ENCODE measurements around the gene CTAG2. TPM values are rescaled to one million over a fixed set of nuclear protein-coding genes. Genes with fewer than 3 reads are reported as not detected.
"Not testable (repeated sequence)": the region's sequence is repeated elsewhere in the genome, so short reads cannot be mapped to it uniquely, and the experiment has no call there.

The CTAG2 gene
- total RNA-seq, 1 experiment from 2014 or later, result not detected

- no peak for DNase-seq (ENCODE audit: low spot score)
Observed at GRCh38 chrX:154648931-154649330, 4.4 kb downstream of the CTAG2 start.

- DNase-seq (ENCODE audit: low spot score), result not testable (repeated sequence)
Observed at GRCh38 chrX:154645745-154646378, 7.5 kb downstream of the CTAG2 start.

DNA sequence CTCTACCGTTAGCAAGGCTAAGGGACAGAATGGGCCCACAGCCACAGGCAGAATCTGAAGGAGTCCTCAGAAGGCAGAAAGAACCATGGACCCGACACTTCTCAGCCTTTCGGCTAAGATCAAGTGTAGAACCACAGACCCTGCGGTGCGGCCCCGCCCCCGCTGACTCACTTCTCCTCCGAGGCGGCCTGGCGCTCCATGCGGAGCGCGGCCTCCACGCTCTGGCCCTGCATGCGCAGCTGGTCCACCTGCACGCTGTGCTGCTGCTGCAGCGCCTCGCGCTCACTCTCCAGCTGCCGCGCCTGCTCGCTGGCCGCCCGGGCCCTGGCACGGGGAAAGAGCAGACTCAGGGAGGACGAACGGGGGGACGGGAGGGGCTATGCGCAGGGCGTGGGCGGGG lies 9.7 kb downstream of the CTAG2 start:
- not testable (repeated sequence) for DNase-seq (ENCODE audit: low spot score)

DNA sequence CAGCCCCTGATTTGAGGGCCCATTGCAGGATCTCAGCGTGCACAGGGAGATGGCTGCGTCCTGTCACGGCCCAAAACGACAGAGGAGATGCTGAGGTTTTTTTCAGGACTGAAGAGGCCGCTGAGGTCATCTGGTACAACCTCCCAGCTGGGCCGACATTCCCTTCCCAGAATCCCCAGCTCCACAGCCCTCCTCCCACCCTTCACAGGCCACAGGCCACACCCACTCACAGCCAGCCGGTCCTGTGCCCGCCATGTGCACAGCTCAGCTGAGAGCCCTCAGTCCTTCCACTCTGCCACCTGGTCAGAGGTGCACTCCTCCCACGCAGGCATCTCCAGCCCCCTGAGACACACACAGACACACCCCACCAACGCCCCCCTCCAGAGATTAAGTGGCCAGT lies 11.6 kb downstream of the CTAG2 start:
- not testable (repeated sequence) for DNase-seq (ENCODE audit: low spot score)

DNA sequence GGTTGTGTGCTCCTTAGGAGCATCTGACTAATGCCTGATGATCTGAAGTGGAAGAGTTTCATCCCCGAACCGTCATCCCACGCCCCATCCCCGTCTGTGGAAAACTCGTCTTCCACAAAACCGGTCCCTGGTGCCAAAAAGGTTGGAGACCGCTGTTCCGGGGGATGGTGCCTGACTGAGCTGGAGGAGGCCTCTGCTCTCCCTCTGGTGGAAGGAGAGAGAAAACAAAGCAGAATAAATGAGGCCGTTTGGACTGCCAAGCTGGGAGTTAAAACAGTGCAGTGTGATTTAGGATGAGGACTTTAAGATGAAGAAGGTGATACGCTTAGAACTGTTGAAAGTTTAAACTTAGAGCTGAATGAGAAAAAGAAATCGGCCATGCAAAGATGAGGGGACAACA lies 19.7 kb downstream of the CTAG2 start:
- DNase-seq (ENCODE audit: low spot score), result not testable (repeated sequence)

GRCh38 chrX:154630949-154631348 lies 22.4 kb downstream of the CTAG2 start:
- DNase-seq (ENCODE audit: low spot score), result not testable (repeated sequence)

GRCh38 chrX:154628960-154629359 lies 24.4 kb downstream of the CTAG2 start:
- not testable (repeated sequence) for DNase-seq (ENCODE audit: low spot score)

- not testable (repeated sequence) for DNase-seq (ENCODE audit: low spot score)
Observed at GRCh38 chrX:154620767-154621414, 32.5 kb downstream of the CTAG2 start.

DNA sequence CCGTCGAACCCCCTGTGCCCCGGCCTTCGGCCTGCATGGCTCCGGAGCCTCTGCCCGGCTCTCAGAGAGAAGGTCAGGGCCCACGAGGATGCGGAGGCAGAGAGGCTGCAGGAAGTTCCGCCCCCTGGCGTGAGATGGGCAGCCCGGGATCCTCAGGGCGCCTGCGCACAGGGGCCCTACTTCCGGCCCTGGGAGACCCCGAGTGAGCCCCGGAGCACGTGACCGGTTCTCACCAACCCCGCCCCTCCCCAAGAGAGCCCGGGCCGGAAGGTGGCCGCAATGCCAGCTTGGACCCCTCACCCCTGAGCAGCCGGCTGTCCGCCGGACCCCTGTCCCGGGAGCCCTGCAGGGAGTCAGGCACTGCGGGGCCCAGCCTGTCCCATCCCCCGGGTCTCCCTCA lies 34.2 kb downstream of the CTAG2 start, which contains the start of gene CTAG1B:
Gene CTAG1B (minus strand): TSS at position 101 of the 400 bp plus-strand sequence. CDS start 64 bp downstream, at position 37.
- not testable (repeated sequence) for DNase-seq (ENCODE audit: low spot score)

GRCh38 chrX:154613586-154613985 lies 39.8 kb downstream of the CTAG2 start:
- not testable (repeated sequence) for DNase-seq (ENCODE audit: low spot score)

- DNase-seq (ENCODE audit: low spot score), result not testable (repeated sequence)
Observed at GRCh38 chrX:154611146-154611545, 42.2 kb downstream of the CTAG2 start.

DNA sequence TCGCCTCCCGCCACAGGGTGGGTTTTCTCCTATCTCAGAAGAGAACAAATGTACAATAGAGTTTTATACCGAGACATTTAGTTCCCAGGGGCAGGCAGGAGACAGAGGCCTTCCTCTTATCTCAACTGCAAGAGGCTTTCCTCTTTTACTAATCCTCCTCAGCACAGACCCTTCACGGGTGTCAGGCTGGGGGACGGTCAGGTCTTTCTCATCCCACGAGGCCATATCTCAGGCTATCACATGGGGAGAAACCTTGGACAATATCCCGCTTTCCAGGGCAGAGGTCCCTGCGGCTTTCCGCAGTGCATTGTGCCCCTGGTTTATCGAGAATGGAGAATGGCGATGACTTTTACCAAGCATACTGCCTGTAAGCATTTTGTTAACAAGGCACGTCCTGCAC lies 44.6 kb downstream of the CTAG2 start:
- DNase-seq (ENCODE audit: low spot score), result not testable (repeated sequence)

DNA sequence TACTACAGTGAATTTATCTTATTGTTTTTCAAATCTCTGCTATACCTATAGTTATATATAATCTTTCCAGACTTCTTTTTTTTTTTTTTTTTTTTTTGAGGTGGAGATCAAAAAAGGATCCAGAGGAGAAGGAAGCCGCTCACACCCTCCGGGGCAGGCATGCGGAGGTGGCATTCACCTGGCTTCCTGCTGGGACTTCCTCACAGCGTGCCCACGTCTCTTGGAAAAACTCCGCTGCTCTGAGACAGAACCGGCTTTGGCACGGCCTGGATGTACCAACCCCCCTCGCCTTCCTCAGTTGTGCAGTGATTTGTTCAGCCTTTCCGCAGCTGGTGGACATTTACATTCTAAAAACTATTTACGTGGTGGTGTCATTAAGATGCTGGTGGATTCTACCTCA lies 45.4 kb downstream of the CTAG2 start:
- not testable (repeated sequence) for DNase-seq (ENCODE audit: low spot score)

DNA sequence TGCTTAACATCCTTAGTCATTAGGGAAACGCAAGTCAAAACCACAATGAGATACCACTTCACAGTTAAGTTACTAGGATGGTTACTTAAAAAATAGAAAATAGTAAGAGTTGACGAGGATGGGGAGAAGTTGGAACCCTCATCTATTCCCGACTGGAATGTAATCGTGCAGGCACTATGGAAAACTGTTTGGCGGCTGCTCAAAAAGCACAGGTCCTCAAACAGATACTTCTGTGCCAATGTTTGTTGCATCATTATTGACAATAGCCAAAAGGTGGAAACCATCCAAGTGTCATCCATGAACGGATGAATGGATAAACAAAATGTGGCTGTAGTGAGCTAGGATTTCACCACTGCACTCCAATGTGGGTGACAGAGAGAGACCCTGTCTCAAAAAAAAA lies 46.0 kb downstream of the CTAG2 start:
- DNase-seq (ENCODE audit: low spot score), result no peak

GRCh38 chrX:154605566-154605965 lies 47.8 kb downstream of the CTAG2 start:
- DNase-seq (ENCODE audit: low spot score), result no peak

DNA sequence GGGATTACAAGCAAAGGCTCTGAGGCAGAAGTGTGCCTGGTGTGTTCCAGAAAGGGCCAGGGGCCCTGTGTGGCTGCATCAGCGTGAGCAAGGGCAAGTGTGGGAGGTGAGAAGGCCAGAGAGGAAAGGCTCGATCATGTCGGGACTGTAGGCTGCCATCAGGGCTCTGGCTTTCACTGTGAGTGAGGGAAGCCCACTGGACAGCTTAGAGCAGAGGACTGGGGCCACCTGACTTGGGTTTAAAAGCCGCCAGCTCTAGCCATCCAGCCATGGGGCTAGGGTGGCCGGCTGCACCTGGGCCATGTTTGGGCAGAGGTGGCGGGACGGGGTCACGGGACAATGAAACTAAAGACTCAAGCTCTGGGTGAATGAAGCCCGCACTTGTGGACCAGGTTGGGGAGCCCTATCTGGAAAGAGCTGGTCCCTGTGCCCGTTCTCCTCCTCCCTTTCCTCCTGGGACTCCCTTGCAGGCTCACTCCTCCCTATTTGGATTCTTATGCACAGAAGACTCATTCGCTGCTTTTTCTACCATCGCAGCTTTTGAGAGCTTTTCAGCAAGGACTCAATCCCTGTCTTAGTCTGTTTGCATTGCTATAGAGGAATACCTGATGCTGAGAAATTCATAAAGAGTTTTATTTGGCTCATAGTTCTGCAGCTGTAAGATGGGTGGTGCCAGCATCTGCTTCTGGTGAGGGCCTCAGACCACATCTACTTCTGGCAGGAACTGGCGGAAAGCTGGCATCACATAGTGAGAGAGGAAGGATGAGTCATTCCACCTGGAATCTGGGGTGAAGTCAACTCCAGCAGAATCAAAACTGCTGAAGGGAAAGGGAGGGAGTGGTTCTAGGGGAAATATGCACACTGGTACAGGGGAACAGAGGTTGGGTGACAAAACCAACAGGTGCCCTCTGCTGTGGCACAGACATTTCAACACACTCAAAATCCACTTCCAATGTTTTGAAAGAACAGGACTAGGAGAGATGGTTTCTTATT lies 49.6 kb downstream of the CTAG2 start:
- DNase-seq (ENCODE audit: low spot score), result peak; percentile 96

GRCh38 chrX:154602766-154603437 lies 50.5 kb downstream of the CTAG2 start:
- no peak for DNase-seq (ENCODE audit: low spot score)

DNA sequence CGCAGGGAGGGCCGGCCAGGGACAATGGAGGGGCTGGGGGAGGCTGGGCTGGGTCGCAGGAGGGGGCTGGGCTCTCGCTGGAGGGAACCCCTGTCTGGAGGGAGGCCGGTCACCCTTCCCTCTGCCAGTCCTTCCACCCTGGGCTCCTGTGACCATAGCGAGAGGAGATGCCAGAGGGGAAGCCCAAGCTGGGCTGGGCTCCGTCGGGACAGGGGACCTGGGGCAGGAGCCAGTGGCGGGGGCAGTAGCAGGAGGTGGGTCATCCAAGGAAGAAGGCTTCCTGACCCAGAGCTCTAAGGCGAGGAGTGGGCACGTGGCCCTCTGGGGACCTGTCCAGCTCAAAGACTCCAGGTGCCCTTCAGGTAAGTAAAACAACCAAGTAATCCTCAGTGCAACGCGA lies 51.2 kb downstream of the CTAG2 start:
- DNase-seq (ENCODE audit: low spot score), result no peak
